ENCODE measurements around the gene CTNNBL1.

DNA sequence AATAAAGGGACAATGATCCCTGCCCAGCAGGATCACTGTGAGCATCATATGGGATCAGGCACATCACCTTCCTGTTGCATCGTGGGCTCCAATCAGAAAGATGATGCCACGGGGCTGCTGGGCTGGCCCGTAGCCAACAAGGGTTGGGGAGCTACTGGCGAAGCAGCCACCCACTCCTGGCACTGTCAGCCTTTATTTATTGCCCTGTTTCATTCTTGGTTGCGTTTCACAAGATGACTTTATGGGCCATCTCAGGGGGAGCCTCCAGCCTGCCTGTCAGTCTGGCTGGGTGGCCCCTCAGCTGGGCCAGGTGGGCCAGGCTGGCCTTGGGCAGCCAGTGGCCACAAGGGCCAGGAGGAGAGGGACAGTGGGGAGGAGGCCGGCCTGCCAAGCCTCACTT lies 226.4 kb downstream of the CTNNBL1 start:
- TF ChIP-seq POLR2A (IDR thresholded peaks at IDR 0.05), result no peak
- TF ChIP-seq, protein P1, sequence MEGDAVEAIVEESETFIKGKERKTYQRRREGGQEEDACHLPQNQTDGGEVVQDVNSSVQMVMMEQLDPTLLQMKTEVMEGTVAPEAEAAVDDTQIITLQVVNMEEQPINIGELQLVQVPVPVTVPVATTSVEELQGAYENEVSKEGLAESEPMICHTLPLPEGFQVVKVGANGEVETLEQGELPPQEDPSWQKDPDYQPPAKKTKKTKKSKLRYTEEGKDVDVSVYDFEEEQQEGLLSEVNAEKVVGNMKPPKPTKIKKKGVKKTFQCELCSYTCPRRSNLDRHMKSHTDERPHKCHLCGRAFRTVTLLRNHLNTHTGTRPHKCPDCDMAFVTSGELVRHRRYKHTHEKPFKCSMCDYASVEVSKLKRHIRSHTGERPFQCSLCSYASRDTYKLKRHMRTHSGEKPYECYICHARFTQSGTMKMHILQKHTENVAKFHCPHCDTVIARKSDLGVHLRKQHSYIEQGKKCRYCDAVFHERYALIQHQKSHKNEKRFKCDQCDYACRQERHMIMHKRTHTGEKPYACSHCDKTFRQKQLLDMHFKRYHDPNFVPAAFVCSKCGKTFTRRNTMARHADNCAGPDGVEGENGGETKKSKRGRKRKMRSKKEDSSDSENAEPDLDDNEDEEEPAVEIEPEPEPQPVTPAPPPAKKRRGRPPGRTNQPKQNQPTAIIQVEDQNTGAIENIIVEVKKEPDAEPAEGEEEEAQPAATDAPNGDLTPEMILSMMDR (IDR thresholded peaks at IDR 0.05), result no peak

Data from uterus (tissue), 2 donors.